Fibroblast of the conjunctiva (primary cell): ENCODE results near the gene ZNF488.

Experiments used
- DNase-seq: peaks from one replicate; pipeline ENCODE4 v3.0.0-alpha.2; 2010; ENCODE audit warnings: low read depth

ZNF488 gene

DNA sequence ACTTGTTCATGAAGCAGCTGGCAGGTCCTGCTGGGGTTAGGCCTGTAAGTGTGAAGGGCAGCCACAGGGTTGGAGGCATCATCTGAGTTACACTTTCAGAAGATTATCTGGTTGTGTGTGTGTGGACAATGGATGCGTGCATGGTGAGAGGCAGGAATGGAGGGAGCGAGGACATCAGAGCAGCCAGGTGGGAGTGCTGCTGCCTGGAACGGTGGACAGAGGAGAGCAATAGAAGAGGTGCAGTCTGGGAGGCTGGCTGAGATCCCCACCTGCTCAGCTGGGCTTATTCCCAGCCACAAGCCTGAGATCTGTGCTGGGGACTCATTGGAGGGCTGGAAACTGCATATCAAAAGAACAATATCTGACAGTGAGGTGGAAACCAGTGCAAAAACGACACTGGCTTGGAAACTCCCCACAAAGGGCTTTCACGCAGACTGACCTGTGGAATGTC, 17.9 kb downstream of the ZNF488 start:
- no peak for DNase-seq

DNA sequence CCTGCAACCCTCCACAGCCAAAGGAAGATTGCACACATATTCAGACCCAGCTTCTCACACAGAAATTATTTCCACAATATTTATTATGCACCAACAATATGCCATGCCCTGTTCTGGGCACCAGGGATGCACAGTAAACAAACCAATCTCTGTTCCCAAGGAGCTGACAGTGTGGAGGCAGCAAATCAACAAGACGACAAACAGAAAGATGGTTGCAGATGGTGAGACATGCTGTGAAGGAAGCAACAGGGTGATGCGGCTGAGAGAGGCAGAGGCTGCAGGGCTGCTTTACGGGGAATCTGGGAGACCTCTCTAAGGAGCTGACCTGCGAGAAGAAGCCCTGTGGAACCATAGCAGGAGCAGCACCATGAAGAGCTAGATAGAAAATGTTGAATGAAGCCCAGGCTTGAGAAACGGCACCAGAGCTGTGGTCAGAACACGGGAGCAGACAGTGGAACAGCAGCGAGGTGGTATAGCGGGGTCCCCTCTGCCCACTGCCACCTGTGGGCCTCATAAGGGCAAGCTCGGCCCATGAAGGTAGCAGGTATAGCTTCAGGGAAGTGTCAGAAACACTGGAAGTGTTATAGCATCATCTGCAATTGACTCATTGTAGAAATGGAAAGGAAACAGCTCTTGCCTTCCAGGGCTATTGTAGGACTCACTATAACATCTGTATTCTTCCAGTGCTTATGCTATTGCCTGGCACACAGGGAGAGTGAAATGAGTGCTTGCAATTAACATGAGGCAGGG, 18.5 kb downstream of the ZNF488 start:
- DNase-seq, result no peak

DNA sequence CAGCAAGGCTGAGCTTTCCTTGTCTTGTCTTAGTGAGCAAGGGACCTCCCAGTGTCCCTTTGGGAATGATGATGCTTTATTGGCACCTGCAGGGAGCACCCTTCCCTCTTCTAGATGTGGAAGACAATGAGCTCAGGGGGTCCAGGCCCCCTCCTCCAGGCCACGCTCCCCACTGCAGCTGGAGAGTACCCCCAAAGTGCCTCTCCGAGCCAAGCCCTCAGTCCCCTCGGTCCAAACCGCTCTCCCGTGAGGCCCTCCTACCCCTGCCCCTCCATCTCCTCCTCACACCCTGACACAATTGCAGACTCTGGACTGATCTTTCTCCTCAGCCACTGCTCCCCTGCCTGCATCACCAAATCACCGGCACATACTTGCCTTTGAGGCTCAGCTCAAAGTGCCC, 19.2 kb downstream of the ZNF488 start:
- DNase-seq, result no peak

DNA sequence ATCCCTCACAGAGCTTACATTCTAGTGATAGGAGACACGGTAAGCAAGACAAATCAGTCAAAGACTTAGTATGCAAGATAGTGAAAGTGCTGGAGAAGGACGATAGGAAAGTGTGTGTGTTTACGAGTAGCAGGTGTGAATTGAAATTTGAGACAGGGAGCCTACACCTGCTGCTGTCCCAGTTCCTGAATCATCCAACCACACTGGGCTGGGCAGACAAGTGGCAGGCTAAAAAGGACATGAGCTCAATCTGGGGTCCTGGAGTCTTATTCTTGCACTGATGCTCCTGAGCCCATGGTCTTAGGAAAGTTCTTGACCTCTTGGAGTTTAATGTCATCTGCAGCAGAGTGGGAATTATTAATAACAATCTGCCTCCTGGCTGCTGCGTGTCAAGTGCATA, 19.7 kb downstream of the ZNF488 start:
- DNase-seq, result no peak

DNA sequence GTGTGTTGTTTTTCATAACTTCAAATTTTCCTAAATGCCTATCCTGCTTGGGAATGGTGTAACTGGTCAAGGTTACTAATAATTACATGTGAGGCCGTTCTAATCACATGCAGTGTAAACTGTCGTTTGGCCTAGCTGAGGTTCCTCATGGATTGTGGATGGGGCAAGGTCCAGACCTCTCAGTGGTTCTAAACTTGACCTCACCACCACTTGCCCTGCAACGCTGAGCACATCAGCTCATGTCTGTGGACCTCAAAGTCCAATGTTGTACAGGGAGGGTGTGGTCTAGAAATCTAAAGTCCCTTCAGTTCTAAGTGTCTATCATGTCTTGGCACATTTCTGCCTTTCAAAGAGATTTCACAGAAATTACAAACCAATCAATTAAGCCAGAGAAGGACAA, 20.3 kb downstream of the ZNF488 start:
- no peak for DNase-seq

DNA sequence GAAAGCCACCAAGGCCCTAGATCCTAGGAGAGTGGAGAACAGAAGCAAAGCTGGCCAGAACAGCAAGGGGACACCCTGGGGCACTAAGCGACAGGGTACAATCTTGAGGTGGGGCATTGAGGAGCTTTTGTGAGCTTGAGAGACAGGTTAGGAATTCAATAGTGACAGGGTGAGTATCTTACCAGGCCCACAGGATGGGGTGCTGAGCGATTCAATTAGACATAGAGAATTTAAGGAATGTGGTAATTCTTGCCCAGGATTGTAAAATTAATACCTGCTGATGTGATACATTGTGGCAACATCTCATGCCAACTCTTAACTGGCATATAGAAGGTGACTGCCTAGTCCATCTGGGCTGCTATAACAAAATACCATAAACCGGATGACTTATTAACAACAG, 21.9 kb downstream of the ZNF488 start:
- no peak for DNase-seq

DNA sequence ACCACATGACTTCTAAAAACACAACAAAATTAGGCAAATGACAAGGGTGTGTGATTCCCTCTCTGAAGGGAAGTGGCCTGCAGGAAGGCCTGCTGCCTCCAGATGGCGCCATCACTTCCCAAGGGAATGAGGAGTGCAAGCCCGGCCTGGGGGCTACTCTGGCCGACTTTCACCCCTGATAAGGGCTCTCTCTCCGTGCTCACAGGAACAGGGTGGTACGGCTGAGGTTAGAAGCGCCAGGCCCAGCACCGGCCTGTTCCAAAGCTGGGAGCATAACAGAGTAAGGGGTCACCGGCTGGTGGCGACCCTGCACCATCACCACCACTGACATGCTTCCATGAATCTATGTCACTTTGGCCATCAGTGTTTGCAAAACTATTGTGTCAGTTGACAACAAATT, 22.8 kb downstream of the ZNF488 start:
- DNase-seq, result no peak

DNA sequence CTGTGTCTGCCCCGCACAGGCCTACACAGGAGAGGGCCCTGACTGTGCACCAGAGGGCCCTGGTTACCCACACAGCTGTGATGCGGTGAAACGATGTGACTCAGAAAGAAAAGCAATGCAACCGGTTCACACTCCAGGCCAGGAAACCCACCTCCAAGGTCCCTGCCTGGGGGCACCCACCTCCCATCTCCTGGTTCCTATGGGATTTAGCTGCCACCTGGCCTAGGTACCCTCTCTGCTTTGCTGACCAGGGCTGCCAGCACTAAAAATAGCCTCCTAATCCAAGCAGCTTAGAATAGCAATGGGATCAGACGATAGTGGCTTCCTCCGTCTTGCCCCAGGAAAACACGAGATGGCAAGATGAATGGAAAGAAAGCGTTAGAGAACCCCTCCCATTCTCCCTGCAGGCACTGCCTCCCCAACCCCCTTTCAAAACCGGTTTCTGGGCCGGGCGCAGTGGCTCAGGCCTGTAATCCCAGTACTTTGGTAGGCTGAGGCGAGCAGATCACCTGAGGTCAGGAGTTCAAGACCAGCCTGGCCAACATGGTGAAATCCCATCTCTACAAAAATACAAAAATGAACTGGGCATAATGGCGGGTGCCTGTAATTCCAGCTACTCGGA, 23.6 kb downstream of the ZNF488 start:
- DNase-seq, result no peak

DNA sequence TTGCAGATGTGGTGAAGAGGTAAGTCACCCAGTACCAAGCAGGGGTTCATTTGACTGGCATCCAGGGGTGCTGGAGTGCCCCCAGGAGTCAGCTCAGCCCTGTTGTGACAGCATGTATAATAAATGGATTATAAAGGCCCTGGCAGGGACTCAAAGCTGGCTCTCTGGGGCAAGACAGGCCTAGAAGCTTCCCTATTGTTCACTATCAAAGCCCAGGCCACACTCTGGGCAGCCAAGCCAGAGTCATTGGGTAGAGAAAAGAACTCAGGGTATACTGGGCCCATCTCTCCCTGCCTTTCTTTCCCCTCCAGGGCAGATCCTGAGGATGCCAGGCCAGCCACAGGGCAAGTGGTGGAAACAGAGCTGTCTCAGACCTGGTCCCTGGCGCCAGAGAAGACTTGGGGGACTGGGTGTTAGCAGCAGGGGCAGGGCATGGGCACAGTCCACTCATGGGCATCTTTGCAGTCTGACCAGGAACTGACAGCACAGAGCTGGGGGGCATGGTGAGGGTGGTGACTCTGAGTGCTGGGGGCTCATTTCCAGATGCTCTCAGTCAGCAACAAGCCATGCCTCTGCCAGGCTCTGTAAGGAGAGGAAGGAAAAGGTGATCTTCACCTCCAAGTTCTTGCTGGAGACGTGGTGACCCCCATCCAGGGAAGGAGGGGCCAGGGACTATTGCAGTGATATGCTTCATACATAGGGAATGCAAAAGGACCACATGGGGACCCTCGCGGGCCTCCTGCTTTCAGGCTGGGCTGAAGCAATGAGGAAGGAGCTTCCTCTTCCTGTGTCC, 24.3 kb downstream of the ZNF488 start:
- DNase-seq, result no peak

DNA sequence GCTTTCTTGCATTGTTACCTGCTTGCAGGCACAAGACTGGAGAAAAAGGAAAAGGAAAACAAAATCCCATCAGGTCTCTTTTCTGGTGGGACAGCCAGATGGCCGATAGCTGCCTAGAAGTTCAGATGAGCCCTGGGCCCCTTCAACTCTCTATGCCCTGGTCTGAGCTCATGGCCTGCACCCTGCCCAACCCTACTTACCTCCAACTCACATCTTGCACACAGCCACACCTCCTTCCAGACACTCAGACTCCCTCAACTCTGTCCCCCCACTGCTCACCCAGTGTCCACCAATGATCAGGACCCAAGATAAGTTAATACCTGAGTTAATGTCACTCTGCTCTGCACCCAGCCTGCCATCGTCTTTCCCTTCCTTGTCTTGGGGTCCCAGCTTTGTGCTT, 25.0 kb downstream of the ZNF488 start:
- DNase-seq, result no peak

DNA sequence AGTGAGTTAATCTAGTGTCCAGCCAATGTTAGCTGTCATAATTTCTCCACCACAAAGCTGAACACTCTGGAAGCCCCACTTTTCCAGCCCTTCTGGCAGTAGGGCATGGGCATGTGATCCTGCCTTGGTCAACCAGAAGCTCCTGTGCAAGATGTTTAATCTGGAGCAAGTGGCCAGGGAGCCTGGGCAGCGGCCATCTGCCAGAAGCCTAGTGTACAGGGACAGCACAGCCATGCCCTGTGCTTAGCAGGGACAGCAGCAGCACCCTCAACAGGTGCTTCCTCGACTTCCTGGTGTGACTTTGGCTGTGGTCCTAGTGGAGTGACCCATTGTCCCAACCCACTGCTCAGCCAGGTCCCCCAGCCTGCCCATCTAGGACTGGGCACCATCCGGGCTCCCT, 25.6 kb downstream of the ZNF488 start:
- DNase-seq, result no peak

DNA sequence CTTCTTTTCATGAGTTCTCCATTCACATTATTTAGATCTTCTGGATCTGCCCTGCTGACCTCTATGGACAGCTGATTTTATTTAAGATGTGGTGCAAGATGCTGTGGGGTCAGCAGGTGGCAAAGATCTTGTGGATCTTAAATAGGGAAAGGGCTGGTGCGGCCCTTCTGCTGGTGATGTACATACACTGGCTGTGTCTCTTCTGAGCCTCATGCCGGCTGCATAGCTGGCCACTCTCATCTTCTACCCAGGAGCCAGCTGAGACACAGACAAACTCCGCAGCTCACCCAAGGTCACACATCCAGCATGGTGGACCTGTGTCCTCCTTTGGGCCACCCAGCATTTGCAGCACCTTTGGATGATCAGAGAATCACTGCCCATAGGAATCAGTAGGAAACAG, 26.2 kb downstream of the ZNF488 start:
- no peak for DNase-seq

DNA sequence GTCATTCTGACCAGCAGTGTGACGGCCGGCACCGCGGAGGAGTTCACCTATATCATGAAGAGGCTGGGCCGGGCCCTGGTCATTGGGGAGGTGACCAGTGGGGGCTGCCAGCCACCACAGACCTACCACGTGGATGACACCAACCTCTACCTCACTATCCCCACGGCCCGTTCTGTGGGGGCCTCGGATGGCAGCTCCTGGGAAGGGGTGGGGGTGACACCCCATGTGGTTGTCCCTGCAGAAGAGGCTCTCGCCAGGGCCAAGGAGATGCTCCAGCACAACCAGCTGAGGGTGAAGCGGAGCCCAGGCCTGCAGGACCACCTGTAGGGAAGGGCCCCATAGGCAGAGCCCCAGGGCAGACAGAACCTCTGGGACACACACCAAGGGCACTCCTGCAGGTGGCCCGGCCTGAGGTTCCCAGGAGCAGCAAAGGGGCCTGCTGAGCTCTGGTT, 26.9 kb downstream of the ZNF488 start:
- no peak for DNase-seq

DNA sequence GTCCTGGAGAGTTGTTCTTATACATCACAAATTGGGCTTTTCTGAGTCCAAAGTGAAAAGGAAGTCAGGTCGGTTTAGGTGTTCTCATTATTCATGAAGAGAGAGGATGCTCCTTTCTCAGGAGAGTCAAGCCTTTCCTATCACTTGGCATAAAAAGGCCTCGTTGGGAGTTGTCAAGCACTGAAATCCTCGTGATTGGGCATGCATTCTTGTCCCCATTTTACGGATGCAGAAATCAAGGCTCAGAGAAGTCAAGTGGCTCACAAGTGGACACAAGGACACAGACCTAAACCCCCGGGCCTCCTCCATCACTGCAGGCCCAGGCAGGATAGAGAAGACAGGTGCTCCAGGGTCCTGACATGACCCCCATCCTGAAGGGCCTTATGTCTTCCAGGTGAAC, 27.4 kb downstream of the ZNF488 start:
- no peak for DNase-seq

DNA sequence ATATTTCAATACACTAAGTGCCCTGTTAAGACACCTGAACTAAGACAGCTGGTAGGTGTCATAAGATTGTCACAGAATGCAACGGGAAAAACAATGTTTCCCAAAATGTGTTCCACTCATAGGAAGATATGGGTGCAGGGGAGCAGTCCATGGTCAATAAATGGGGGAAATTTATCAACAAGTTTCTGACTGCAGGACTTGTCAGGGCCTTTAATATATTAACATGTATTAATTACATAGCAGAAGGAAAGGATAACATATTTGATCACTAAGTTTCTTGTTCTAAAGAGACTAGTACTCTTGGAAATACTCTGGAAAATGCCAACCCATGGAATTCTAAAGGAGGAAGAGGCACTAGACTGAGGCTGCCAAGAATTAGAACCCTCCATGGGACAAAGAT, 29.2 kb downstream of the ZNF488 start:
- no peak for DNase-seq

DNA sequence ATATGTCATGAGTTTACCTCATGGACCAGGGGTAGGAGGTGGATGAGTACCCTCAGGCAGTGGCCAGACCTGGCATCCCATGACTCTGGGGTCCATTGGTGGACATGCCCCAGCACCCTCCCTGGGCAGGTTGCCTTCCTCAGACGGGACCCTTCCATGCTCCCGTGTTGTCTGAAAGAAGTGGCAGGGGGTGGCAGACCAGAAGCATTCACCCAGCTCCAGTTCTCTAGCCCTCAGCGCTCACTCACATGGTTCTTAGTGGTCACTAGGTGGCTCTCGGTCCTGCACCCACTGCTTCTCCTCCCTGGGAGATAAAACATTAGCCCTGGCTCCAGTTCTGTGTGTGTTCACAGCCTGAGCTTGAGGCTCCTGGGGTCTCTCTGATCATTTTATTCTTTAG, 29.9 kb downstream of the ZNF488 start:
- DNase-seq, result no peak

DNA sequence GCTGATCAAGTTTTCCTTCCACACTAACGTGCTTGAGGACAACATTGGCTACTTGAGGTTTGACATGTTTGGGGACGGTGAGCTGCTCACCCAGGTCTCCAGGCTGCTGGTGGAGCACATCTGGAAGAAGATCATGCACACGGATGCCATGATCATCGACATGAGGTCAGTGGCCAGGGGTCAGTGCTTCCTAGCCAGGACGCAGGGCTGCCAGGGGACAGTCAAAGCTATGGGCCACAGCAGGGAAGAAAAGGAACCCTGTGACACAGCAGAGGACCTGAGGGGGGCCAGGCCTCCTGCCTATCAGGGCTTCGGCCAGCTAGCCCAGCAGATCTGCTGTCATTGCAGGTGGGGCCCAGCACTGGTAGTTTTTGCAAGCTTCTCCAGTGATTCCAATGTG, 30.7 kb downstream of the ZNF488 start:
- no peak for DNase-seq

DNA sequence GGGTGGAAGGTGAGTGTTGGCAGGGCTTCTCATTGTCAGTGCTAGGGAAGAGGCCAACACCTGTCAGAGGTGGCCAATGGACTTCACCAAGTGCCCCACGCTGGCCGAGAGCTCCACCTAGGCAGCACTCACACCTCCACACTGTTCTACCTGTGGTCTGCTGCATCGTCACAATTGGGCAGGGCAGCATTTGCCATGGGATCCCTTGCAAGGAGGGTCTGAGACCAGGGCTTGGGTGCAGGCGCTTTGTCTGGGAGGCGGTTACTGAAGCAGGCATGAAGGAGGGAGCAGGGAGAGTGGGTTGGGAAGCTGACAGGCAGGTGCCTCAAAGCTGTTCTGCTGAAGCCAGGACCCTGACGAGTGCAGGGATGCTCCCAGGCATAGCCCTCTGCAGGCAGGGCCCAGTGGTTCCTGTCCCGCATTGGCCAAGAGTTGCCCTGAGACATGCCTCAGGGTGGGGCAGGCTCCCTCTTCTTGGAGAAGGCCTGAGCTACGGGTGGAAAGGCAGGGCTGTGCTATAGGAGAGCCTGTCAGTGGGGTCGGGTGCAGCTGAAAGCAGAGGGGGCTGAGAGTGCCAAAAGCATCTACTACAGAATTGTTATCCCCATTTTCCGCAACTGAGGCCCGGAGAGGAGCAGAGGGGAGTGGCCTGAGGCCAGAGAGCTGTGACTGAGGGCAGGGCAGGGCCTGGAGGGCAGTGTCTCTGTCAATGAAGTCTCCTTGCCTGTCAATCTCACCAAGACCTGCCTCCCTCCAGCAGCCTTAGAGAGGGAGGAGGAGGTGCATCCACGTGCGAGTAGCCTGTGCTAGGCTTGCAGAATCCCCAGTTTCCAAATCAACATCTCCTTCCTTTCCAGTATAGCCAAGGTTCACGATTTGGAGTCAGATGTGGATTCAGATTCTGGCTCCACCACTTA, 31.9 kb downstream of the ZNF488 start:
- no peak for DNase-seq

DNA sequence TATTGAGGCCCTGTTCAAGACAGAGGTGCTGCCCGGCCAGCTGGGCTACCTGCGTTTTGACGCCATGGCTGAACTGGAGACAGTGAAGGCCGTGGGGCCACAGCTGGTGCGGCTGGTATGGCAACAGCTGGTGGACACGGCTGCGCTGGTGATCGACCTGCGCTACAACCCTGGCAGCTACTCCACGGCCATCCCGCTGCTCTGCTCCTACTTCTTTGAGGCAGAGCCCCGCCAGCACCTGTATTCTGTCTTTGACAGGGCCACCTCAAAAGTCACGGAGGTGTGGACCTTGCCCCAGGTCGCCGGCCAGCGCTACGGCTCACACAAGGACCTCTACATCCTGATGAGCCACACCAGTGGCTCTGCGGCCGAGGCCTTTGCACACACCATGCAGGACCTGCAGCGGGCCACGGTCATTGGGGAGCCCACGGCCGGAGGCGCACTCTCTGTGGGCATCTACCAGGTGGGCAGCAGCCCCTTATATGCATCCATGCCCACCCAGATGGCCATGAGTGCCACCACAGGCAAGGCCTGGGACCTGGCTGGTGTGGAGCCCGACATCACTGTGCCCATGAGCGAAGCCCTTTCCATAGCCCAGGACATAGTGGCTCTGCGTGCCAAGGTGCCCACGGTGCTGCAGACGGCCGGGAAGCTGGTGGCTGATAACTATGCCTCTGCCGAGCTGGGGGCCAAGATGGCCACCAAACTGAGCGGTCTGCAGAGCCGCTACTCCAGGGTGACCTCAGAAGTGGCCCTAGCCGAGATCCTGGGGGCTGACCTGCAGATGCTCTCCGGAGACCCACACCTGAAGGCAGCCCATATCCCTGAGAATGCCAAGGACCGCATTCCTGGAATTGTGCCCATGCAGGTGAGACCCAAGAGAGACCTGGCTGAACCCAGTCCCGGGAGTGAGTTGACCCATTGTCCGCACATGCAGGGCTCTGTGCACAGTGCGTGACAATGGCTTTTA, 33.1 kb downstream of the ZNF488 start:
- DNase-seq, result no peak

DNA sequence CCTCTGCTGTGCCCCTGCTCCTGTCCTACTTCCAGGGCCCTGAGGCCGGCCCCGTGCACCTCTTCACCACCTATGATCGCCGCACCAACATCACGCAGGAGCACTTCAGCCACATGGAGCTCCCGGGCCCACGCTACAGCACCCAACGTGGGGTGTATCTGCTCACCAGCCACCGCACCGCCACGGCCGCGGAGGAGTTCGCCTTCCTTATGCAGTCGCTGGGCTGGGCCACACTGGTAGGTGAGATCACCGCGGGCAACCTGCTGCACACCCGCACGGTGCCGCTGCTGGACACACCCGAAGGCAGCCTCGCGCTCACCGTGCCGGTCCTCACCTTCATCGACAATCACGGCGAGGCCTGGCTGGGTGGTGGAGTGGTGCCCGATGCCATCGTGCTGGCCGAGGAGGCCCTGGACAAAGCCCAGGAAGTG, 34.1 kb downstream of the ZNF488 start:
- no peak for DNase-seq

DNA sequence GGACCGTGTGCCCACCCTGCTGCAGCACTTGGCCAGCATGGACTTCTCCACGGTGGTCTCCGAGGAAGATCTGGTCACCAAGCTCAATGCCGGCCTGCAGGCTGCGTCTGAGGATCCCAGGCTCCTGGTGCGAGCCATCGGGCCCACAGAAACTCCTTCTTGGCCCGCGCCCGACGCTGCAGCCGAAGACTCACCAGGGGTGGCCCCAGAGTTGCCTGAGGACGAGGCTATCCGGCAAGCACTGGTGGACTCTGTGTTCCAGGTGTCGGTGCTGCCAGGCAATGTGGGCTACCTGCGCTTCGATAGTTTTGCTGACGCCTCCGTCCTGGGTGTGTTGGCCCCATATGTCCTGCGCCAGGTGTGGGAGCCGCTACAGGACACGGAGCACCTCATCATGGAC, 34.6 kb downstream of the ZNF488 start:
- no peak for DNase-seq
